Measurements from ENCODE around the gene NOP10. TPM values are rescaled to one million over a fixed set of nuclear protein-coding genes. Genes with fewer than 3 reads are reported as not detected.

NOP10 gene
- total RNA-seq, 1 experiment from 2014 or later, result 235 TPM

- Histone ChIP-seq H2BK120ac (ENCODE audit: low read depth, low read length, poor library complexity, severe bottlenecking) (no peak overlapping the region), H3K4me2 (ENCODE audit: insufficient read depth, insufficient read length, low read length) (no peak overlapping the region), H2BK20ac (ENCODE audit: low read depth, low read length, poor library complexity, severe bottlenecking) (no peak overlapping the region), H4K8ac (replicated peaks; ENCODE audit: insufficient read length, low read depth, low read length) (no peak overlapping the region), H2BK12ac (ENCODE audit: insufficient read length, low read depth, low read length) (no peak overlapping the region), H3K9me3 (ENCODE audit: control insufficient read depth, low read depth, low read length) (no peaks in the 10 kb centered on the region), H2AK5ac (ENCODE audit: insufficient read length, low read length) (no peak overlapping the region), H3K4ac (ENCODE audit: low read depth, low read length) (no peak overlapping the region), H3K14ac (ENCODE audit: insufficient read depth, low read length) (no peak overlapping the region), H3K23ac (ENCODE audit: insufficient read length, low read depth, low read length) (no peak overlapping the region), H3K27me3 (ENCODE audit: insufficient read depth, low read length) (no peaks in the 10 kb centered on the region), H3K9ac (ENCODE audit: extremely low read depth, insufficient read length, low read length) (no peak overlapping the region), H3K23me2 (ENCODE audit: insufficient read length, low read depth, low read length, poor library complexity, severe bottlenecking) (no peaks in the 10 kb centered on the region), H3K18ac (ENCODE audit: insufficient read length, low read depth, low read length) (no peak overlapping the region), H3K27ac (ENCODE audit: insufficient read length, low read depth, low read length) (no peak overlapping the region), H2BK5ac (ENCODE audit: insufficient read length, low read length) (no peak overlapping the region), H3K56ac (ENCODE audit: insufficient read length, low read depth, low read length) (no peak overlapping the region), H2BK15ac (ENCODE audit: low read depth, low read length) (no peak overlapping the region), H3K4me1 (ENCODE audit: insufficient read depth, low read length) (no peaks in the 10 kb centered on the region), H3K79me2 (ENCODE audit: insufficient read depth, low read length) (no peaks in the 10 kb centered on the region), H3T11ph (ENCODE audit: low read length) (no peak overlapping the region), H2AFZ (ENCODE audit: low read length) (no peak overlapping the region), H4K5ac (ENCODE audit: insufficient read length, low read depth, low read length) (no peak overlapping the region), H4K91ac (ENCODE audit: insufficient read length, low read depth, low read length) (no peak overlapping the region), H3K79me1 (ENCODE audit: insufficient read depth, low read depth, low read length, poor library complexity, severe bottlenecking) (no peaks in the 10 kb centered on the region), H4K20me1 (ENCODE audit: control insufficient read depth, insufficient read depth, insufficient read length) (no peaks in the 10 kb centered on the region)
- Mint-ChIP-seq H3K27ac (no peak overlapping the region), H3K9me3 (peaks cover 2 to 3% of the 10 kb centered on the region in 2 experiments; a peak in 3 of 5 replicates), H3K4me1 (no peaks in the 10 kb centered on the region), H3K4me3 (no peak overlapping the region), H3K27me3 (ENCODE audit: low read depth) (no peaks in the 10 kb centered on the region; the same call in 1 of the 2 replicates), H3K36me3 (ENCODE audit: insufficient read depth in 1 of 3, low read depth in 3 of 3) (peaks cover 0 to 4% (median 0%) of the 10 kb centered on the region in 3 experiments; a peak in 2 of 7 replicates)
- DNase-seq, result no peak
- TF ChIP-seq, protein P1, sequence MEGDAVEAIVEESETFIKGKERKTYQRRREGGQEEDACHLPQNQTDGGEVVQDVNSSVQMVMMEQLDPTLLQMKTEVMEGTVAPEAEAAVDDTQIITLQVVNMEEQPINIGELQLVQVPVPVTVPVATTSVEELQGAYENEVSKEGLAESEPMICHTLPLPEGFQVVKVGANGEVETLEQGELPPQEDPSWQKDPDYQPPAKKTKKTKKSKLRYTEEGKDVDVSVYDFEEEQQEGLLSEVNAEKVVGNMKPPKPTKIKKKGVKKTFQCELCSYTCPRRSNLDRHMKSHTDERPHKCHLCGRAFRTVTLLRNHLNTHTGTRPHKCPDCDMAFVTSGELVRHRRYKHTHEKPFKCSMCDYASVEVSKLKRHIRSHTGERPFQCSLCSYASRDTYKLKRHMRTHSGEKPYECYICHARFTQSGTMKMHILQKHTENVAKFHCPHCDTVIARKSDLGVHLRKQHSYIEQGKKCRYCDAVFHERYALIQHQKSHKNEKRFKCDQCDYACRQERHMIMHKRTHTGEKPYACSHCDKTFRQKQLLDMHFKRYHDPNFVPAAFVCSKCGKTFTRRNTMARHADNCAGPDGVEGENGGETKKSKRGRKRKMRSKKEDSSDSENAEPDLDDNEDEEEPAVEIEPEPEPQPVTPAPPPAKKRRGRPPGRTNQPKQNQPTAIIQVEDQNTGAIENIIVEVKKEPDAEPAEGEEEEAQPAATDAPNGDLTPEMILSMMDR (conservative IDR thresholded peaks at IDR 0.05), result no peak
These were observed 17.6 kb downstream of the NOP10 start for GRCh38 chr15:34325368-34325767.
